ENCODE results near the gene CDYL2. TPM values are rescaled to one million over a fixed set of nuclear protein-coding genes. Genes with fewer than 3 reads are reported as not detected.

Gene CDYL2
- total and polyA plus RNA-seq, 4 donors = 0.84 to 4.1 (median 2.3) TPM

DNA sequence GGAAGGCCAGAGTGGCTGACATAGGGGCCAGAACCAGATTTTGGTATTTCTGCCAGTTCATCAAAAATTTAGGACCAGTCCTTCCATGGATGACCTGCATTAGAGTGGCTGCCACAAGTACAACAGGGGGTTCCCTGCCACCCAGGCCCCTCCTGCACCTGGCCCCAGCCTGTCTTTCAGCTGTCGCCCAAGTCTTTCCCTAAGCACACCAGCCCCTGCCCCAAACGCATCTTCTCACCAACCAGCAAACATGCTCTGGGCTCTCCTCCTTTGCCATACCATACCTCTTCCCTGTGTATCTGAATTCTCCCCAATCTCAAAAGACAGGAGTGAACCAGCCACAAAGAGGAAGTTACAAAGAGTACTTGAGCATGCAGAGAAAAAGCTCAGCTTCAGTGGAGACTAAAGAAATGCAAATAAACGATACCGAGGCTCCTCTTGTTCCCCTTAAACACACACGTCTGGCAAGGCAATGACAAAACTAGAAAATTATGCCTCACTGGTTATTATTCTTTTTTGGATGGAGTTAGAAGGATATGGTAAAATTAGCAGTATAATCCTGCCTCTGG lies 133.0 kb downstream of the CDYL2 start (continued):
- TF ChIP-seq, protein P1, sequence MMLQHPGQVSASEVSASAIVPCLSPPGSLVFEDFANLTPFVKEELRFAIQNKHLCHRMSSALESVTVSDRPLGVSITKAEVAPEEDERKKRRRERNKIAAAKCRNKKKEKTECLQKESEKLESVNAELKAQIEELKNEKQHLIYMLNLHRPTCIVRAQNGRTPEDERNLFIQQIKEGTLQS (IDR thresholded peaks at IDR 0.05) = no peak
- TF ChIP-seq FOXA2 (IDR thresholded peaks at IDR 0.05) = no peak
- no peak for TF ChIP-seq NR2F2 (IDR thresholded peaks at IDR 0.05)

DNA sequence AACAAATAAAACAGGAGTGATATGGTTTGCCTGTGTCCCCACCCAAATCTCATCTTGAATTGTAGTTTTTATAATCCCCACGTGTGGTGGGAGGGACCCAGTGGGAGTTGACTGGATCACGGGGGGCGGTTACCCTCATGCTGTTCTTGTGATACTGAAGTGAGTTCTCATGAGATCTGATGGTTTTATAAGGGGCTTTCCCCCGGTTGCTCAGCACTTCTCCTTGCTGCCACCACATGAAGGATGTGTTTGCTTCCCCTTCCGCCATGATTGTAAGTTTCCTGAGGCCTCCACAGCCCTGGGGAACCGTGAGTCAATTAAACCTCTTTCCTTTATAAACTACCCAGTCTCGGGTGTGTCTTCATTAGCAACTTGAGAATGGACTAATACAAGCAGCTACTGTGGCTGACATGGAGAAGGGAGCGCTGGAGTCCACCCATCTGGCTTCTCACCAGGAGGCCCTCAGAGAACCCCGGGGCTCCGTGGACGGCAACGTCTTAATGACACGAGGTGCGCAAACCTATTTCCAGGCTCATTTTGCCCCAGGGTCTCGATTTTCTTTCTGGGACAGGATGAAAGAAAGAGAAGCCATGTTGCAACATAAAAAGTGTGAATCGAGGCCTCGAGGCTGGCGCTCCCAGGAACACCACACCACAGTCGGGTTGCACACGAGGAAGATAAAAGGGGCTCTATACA lies 134.1 kb downstream of the CDYL2 start:
- H3K36me3 ChIP-seq (ENCODE audit: control insufficient read depth in 4 of 4, insufficient read depth in 3 of 4, low read depth in 1 of 4, low read length in 3 of 4) = no peaks in the 10 kb centered on the region
- H3K27ac ChIP-seq (ENCODE audit: low read depth in 1 of 2, low read length in 2 of 2) = no peak overlapping the region
- no peak overlapping the region for H3K9ac ChIP-seq (ENCODE audit: low read depth in 1 of 2, low read length in 2 of 2)
- H3K9me3 ChIP-seq (ENCODE audit: control insufficient read depth in 4 of 4, low read length in 3 of 4) = no peaks in the 10 kb centered on the region
- no peak for DNase-seq (ENCODE audit: low spot score)
- no peak overlapping the region for H3K4me3 ChIP-seq (ENCODE audit: low read depth in 1 of 3, low read length in 3 of 3)
- H3K27me3 ChIP-seq (ENCODE audit: control insufficient read depth in 4 of 4, insufficient read depth in 4 of 4, low read length in 3 of 4) = no peaks in the 10 kb centered on the region
- no peaks in the 10 kb centered on the region for H3K4me1 ChIP-seq (ENCODE audit: control insufficient read depth in 4 of 4, insufficient read depth in 4 of 4, low read length in 3 of 4)
- WGBS = 92% methylated on average over 20 of the region's 20 CpGs
- no peak for TF ChIP-seq JUND (IDR thresholded peaks at IDR 0.05)
- TF ChIP-seq, protein P2, sequence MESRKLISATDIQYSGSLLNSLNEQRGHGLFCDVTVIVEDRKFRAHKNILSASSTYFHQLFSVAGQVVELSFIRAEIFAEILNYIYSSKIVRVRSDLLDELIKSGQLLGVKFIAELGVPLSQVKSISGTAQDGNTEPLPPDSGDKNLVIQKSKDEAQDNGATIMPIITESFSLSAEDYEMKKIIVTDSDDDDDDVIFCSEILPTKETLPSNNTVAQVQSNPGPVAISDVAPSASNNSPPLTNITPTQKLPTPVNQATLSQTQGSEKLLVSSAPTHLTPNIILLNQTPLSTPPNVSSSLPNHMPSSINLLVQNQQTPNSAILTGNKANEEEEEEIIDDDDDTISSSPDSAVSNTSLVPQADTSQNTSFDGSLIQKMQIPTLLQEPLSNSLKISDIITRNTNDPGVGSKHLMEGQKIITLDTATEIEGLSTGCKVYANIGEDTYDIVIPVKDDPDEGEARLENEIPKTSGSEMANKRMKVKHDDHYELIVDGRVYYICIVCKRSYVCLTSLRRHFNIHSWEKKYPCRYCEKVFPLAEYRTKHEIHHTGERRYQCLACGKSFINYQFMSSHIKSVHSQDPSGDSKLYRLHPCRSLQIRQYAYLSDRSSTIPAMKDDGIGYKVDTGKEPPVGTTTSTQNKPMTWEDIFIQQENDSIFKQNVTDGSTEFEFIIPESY (IDR thresholded peaks at IDR 0.05) = no peak
- TF ChIP-seq, protein P3, sequence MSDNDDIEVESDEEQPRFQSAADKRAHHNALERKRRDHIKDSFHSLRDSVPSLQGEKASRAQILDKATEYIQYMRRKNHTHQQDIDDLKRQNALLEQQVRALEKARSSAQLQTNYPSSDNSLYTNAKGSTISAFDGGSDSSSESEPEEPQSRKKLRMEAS (IDR thresholded peaks at IDR 0.05) = no peak
- no peak for TF ChIP-seq YY1 (IDR thresholded peaks at IDR 0.05)
- TF ChIP-seq FOXA2 (IDR thresholded peaks at IDR 0.05) = no peak
- TF ChIP-seq, protein P4, sequence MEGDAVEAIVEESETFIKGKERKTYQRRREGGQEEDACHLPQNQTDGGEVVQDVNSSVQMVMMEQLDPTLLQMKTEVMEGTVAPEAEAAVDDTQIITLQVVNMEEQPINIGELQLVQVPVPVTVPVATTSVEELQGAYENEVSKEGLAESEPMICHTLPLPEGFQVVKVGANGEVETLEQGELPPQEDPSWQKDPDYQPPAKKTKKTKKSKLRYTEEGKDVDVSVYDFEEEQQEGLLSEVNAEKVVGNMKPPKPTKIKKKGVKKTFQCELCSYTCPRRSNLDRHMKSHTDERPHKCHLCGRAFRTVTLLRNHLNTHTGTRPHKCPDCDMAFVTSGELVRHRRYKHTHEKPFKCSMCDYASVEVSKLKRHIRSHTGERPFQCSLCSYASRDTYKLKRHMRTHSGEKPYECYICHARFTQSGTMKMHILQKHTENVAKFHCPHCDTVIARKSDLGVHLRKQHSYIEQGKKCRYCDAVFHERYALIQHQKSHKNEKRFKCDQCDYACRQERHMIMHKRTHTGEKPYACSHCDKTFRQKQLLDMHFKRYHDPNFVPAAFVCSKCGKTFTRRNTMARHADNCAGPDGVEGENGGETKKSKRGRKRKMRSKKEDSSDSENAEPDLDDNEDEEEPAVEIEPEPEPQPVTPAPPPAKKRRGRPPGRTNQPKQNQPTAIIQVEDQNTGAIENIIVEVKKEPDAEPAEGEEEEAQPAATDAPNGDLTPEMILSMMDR (IDR thresholded peaks at IDR 0.05; ENCODE audit: low read depth, low read length, missing input control) = no peak
- TF ChIP-seq, protein P1 (IDR thresholded peaks at IDR 0.05) = no peak
- no peak for TF ChIP-seq FOXA1 (IDR thresholded peaks at IDR 0.05)
- no peak for TF ChIP-seq REST (IDR thresholded peaks at IDR 0.05)
- no peak for TF ChIP-seq EGR1 (IDR thresholded peaks at IDR 0.05; ENCODE audit: low read depth in 2 of 2)

Data from liver (tissue), 9 donors.